ENCODE results near the gene SHROOM3.

The SHROOM3 gene

DNA sequence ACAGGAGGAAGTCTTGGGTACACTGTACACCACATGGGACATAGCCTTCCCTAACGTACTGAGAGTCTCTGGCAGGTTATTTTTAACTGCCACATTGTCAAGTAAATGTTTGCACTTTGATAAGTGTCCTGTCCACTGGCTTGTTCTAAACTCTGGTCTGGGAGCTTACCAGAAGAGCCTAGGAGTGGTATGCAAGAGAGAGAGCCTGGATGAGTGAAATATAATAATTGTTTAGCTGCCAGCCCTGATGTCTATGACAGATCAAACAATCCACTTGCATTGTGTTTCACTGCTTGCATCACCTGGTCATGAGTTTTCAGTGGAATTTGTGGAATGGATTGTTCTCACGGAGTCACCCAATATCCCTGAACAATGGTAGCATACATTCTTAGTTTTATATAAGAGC is 91.6 kb downstream of the SHROOM3 start:
- TF ChIP-seq POLR2AphosphoS5 (IDR thresholded peaks at IDR 0.05; ENCODE audit: low read depth, low read length): no peak
- TF ChIP-seq, protein P1, sequence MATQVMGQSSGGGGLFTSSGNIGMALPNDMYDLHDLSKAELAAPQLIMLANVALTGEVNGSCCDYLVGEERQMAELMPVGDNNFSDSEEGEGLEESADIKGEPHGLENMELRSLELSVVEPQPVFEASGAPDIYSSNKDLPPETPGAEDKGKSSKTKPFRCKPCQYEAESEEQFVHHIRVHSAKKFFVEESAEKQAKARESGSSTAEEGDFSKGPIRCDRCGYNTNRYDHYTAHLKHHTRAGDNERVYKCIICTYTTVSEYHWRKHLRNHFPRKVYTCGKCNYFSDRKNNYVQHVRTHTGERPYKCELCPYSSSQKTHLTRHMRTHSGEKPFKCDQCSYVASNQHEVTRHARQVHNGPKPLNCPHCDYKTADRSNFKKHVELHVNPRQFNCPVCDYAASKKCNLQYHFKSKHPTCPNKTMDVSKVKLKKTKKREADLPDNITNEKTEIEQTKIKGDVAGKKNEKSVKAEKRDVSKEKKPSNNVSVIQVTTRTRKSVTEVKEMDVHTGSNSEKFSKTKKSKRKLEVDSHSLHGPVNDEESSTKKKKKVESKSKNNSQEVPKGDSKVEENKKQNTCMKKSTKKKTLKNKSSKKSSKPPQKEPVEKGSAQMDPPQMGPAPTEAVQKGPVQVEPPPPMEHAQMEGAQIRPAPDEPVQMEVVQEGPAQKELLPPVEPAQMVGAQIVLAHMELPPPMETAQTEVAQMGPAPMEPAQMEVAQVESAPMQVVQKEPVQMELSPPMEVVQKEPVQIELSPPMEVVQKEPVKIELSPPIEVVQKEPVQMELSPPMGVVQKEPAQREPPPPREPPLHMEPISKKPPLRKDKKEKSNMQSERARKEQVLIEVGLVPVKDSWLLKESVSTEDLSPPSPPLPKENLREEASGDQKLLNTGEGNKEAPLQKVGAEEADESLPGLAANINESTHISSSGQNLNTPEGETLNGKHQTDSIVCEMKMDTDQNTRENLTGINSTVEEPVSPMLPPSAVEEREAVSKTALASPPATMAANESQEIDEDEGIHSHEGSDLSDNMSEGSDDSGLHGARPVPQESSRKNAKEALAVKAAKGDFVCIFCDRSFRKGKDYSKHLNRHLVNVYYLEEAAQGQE (IDR thresholded peaks at IDR 0.05; ENCODE audit: insufficient read depth in 1 of 2, low read depth in 2 of 2, low read length in 2 of 2): no peak
- TF ChIP-seq TAF1 (IDR thresholded peaks at IDR 0.05; ENCODE audit: borderline replicate concordance, insufficient read depth, low read length): no peak
- TF ChIP-seq FOXP2 (optimal IDR thresholded peaks at IDR 0.05; ENCODE audit: borderline replicate concordance, extremely low read depth, extremely low read length, insufficient read depth): no peak
- no peak for TF ChIP-seq SIN3A (IDR thresholded peaks at IDR 0.05; ENCODE audit: borderline replicate concordance, insufficient read depth, low read length)

DNA sequence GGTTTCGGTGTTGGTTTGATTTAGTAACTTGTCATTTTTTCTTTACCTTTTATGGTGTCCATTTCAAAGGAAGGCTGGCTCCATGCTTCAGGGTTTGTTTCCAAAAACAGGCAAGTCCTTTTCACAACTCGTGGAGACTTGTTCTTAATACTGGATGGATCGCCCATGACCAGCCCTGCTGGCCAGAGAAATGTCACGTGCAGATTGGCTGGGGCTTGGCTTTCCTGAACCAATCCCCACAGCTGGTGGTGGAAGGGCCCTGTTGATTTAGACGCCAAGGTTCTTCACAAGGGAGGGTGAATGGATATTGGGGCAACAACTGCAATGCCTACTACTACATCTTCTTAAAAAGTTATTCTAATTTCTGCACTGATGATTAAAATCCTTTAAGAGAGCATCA is 92.6 kb downstream of the SHROOM3 start:
- TF ChIP-seq FOXP2 (optimal IDR thresholded peaks at IDR 0.05; ENCODE audit: borderline replicate concordance, extremely low read depth, extremely low read length, insufficient read depth) (no peak), POLR2AphosphoS5 (IDR thresholded peaks at IDR 0.05; ENCODE audit: low read depth, low read length) (no peak), TAF1 (IDR thresholded peaks at IDR 0.05; ENCODE audit: borderline replicate concordance, insufficient read depth, low read length) (no peak), SIN3A (IDR thresholded peaks at IDR 0.05; ENCODE audit: borderline replicate concordance, insufficient read depth, low read length) (no peak)
- TF ChIP-seq, protein P1 (IDR thresholded peaks at IDR 0.05; ENCODE audit: insufficient read depth in 1 of 2, low read depth in 2 of 2, low read length in 2 of 2): no peak

DNA sequence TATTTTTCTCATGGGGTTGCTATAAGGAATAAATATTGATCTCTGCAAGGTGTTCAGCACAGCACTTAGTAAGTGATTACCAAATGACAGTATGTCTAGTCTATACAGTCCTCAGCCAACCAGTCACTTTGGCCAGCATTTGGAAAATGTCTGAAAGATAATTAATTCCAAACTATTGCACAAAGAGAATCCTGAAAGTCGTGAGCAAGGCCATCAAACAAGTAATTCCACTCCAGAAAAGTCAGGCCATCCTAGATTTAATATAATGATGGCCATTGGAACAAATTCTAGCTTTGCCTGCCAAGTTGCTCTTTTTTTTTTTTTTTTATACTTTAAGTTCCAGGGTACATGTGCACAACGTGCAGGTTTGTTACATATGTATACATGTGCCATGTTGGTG is 96.6 kb downstream of the SHROOM3 start:
- TF ChIP-seq SIN3A (IDR thresholded peaks at IDR 0.05; ENCODE audit: borderline replicate concordance, insufficient read depth, low read length): no peak
- TF ChIP-seq TAF1 (IDR thresholded peaks at IDR 0.05; ENCODE audit: borderline replicate concordance, insufficient read depth, low read length): no peak
- TF ChIP-seq FOXP2 (optimal IDR thresholded peaks at IDR 0.05; ENCODE audit: borderline replicate concordance, extremely low read depth, extremely low read length, insufficient read depth): no peak
- TF ChIP-seq, protein P1 (IDR thresholded peaks at IDR 0.05; ENCODE audit: insufficient read depth in 1 of 2, low read depth in 2 of 2, low read length in 2 of 2): no peak
- TF ChIP-seq POLR2AphosphoS5 (IDR thresholded peaks at IDR 0.05; ENCODE audit: low read depth, low read length): no peak

DNA sequence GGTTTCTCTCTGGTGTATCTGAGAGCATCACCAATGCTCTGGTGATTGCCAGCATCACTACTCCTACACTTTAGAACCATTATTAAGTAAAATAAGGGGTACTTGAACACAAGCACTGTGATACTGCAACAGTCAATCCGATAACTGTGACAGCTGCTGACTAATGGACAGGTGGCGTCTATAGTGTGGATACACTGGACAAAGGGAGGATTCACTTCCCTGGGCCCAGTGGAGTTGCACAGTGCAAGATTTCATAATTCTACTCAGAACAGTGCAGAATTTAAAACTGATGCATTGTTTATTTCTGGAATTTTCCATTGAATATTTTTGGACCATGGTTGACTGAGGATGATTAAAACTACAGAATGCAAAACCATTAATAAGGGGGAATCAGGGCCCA is 97.8 kb downstream of the SHROOM3 start:
- TF ChIP-seq, protein P1 (IDR thresholded peaks at IDR 0.05; ENCODE audit: insufficient read depth in 1 of 2, low read depth in 2 of 2, low read length in 2 of 2): no peak
- TF ChIP-seq POLR2AphosphoS5 (IDR thresholded peaks at IDR 0.05; ENCODE audit: low read depth, low read length): no peak
- no peak for TF ChIP-seq TAF1 (IDR thresholded peaks at IDR 0.05; ENCODE audit: borderline replicate concordance, insufficient read depth, low read length)
- TF ChIP-seq FOXP2 (optimal IDR thresholded peaks at IDR 0.05; ENCODE audit: borderline replicate concordance, extremely low read depth, extremely low read length, insufficient read depth): no peak
- TF ChIP-seq SIN3A (IDR thresholded peaks at IDR 0.05; ENCODE audit: borderline replicate concordance, insufficient read depth, low read length): no peak

DNA sequence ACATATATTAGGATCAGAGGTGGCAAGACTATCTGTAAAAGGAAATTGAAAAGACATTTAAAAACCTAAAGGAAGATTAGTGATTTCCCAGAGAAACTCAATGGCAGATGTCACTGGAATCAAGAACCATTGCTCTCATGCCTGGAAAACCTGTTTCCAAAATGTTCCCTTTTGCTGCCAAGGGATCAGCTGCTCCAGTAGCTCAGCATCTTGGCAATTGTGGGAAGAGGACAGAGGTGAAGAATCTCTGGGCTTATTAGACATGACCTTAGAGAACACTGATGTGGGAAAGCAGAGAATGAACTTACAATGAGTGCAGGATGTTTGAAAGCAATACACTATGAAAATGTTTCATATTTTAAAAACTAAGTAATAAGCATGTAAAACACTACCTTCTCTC is 98.3 kb downstream of the SHROOM3 start:
- TF ChIP-seq, protein P1 (IDR thresholded peaks at IDR 0.05; ENCODE audit: insufficient read depth in 1 of 2, low read depth in 2 of 2, low read length in 2 of 2): no peak
- no peak for TF ChIP-seq FOXP2 (optimal IDR thresholded peaks at IDR 0.05; ENCODE audit: borderline replicate concordance, extremely low read depth, extremely low read length, insufficient read depth)
- no peak for TF ChIP-seq SIN3A (IDR thresholded peaks at IDR 0.05; ENCODE audit: borderline replicate concordance, insufficient read depth, low read length)
- no peak for TF ChIP-seq TAF1 (IDR thresholded peaks at IDR 0.05; ENCODE audit: borderline replicate concordance, insufficient read depth, low read length)
- no peak for TF ChIP-seq POLR2AphosphoS5 (IDR thresholded peaks at IDR 0.05; ENCODE audit: low read depth, low read length)

Measured in PFSK-1 (cell line).